NOMO-1 (cell line): ENCODE results near the gene EFHB.
"Not testable (repeated sequence)": the region's sequence is repeated elsewhere in the genome, so short reads cannot be mapped to it uniquely, and the experiment has no call there.

Source experiments
- DNase-seq, 2 experiments: peaks; one replicate each; lab custom pipeline; 2025; ENCODE audit not compliant: unreplicated experiment in 2 of 2; lab: John Stamatoyannopoulos, UW

The EFHB gene

GRCh38 chr3:19846609-19847008 lies 87.4 kb downstream of the EFHB start:
- not testable (repeated sequence) for DNase-seq
